ENCODE measurements around the gene SLC27A1. TPM values are rescaled to one million over a fixed set of nuclear protein-coding genes. Genes with fewer than 3 reads are reported as not detected.
A peak's percentile ranks its signal among the peaks of the same experiment; 100 is the strongest.

Gene SLC27A1
- total RNA-seq, 4 donors from 2014 or later = 30.6 to 58.2 (median 43.6) TPM

DNA sequence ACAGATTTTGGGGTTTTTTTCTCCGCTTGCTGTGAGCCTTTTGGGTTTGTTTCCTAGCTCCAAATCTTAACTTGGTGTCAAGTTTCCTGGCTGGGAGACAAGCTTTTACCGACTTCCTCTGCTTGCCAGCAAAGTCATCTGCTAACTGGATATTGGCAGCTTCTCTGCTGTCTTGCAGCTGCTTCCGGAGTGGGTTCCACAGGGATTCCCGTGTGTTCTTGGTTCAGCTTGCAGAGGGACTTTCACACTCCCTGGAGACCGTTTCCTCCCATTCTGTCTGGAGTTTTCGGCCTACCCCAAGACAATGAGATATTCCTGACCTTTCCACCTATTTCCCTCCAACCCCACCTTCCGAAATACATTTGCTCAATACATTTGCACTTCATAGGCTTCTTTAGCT is 82.9 kb downstream of the SLC27A1 start:
- H3K4me3 ChIP-seq (ENCODE audit: low read depth, poor library complexity, severe bottlenecking) = no peak overlapping the region
- intact Hi-C loops (cut with DNase I; ENCODE audit: low total_unique reads) = no loop called here
- WGBS, 2 donors = 8 to 13% methylated on average over 7 of the region's 7 CpGs
- TF ChIP-seq, protein P1, sequence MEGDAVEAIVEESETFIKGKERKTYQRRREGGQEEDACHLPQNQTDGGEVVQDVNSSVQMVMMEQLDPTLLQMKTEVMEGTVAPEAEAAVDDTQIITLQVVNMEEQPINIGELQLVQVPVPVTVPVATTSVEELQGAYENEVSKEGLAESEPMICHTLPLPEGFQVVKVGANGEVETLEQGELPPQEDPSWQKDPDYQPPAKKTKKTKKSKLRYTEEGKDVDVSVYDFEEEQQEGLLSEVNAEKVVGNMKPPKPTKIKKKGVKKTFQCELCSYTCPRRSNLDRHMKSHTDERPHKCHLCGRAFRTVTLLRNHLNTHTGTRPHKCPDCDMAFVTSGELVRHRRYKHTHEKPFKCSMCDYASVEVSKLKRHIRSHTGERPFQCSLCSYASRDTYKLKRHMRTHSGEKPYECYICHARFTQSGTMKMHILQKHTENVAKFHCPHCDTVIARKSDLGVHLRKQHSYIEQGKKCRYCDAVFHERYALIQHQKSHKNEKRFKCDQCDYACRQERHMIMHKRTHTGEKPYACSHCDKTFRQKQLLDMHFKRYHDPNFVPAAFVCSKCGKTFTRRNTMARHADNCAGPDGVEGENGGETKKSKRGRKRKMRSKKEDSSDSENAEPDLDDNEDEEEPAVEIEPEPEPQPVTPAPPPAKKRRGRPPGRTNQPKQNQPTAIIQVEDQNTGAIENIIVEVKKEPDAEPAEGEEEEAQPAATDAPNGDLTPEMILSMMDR (IDR thresholded peaks at IDR 0.05) = no peak
- TF ChIP-seq POLR2A (IDR thresholded peaks at IDR 0.05) = no peak
- DNase-seq (ENCODE audit: low spot score in 2 of 2) = peak; percentile 86 to 93

GRCh38 chr19:17554968-17555479 is 84.7 kb downstream of the SLC27A1 start:
- 8 to 14% methylated on average over 9 to 19 of the region's 19 CpGs for WGBS, 2 donors
- intact Hi-C loops (cut with DNase I; ENCODE audit: low total_unique reads) = no loop called here
- TF ChIP-seq, protein P1 (IDR thresholded peaks at IDR 0.05) = no peak
- no peak for TF ChIP-seq POLR2A (IDR thresholded peaks at IDR 0.05)
- H3K4me3 ChIP-seq (ENCODE audit: low read depth, poor library complexity, severe bottlenecking) = no peak overlapping the region
- DNase-seq (ENCODE audit: low spot score in 2 of 2) = no peak

- WGBS, 2 donors = 0% methylated on average over 18 to 43 of the region's 64 CpGs
- peak; percentile 98 to 100 for DNase-seq (ENCODE audit: low spot score in 2 of 2)
- TF ChIP-seq, protein P1 (IDR thresholded peaks at IDR 0.05) = no peak
- TF ChIP-seq POLR2A (IDR thresholded peaks at IDR 0.05) = no peak
- intact Hi-C loops (cut with DNase I; ENCODE audit: low total_unique reads) = no loop called here
- peak within 1 kb of the TSS; percentile 91 for H3K4me3 ChIP-seq (ENCODE audit: low read depth, poor library complexity, severe bottlenecking)
Observed at GRCh38 chr19:17555480-17555928, 85.2 kb downstream of the SLC27A1 start, which contains the start of gene COLGALT1. COLGALT1 (plus strand) TSS chr19:17555649; CDS start chr19:17555714, 65 bp downstream.

Other genes starting within 250 kb of the SLC27A1 start
- 1 to 10 TPM; 2.6 to 7.9 (median 4.0) TPM for gene OCEL1, start 244.3 kb upstream of the SLC27A1 start, total RNA-seq
- gene NR2F6, start 224.6 kb upstream of the SLC27A1 start, total RNA-seq = 100 to 1,000 TPM in 1 of 4 donors, 10 to 100 TPM in 3; 57.2 to 119 (median 83.6) TPM
- gene USHBP1, start 205.8 kb upstream of the SLC27A1 start, total RNA-seq = 1 to 10 TPM in 3 of 4 donors, under 1 TPM in 1; 0.80 to 3.0 (median 2.0) TPM
- 10 to 100 TPM; 48.3 to 61.2 (median 59.6) TPM for gene BABAM1, start 203.1 kb upstream of the SLC27A1 start, total RNA-seq
- 1 to 10 TPM in 1 of 4 donors, under 1 TPM in 3; 0.07 to 1.1 (median 0.36) TPM for gene ANKLE1, start 188.6 kb upstream of the SLC27A1 start, total RNA-seq
- gene ABHD8, start 167.1 kb upstream of the SLC27A1 start, total RNA-seq = 10 to 100 TPM; 20.2 to 34.9 (median 27.7) TPM
- gene MRPL34, start 164.7 kb upstream of the SLC27A1 start, total RNA-seq = 100 to 1,000 TPM in 3 of 4 donors, 10 to 100 TPM in 1; 88.4 to 228 (median 131) TPM
- gene DDA1, start 161.0 kb upstream of the SLC27A1 start, total RNA-seq = 10 to 100 TPM; 16.4 to 30.7 (median 26.3) TPM
- gene ANO8, start 135.7 kb upstream of the SLC27A1 start, total RNA-seq = 10 to 100 TPM; 31.1 to 56.8 (median 46.9) TPM
- 10 to 100 TPM; 30.6 to 36.8 (median 35.0) TPM for gene GTPBP3, start 133.0 kb upstream of the SLC27A1 start, total RNA-seq
- 10 to 100 TPM; 11.7 to 96.5 (median 50.2) TPM for gene PLVAP, start 93.2 kb upstream of the SLC27A1 start, total RNA-seq
- not detected for gene CCDC194, start 76.3 kb upstream of the SLC27A1 start, total RNA-seq
- gene BST2, start 64.9 kb upstream of the SLC27A1 start, total RNA-seq = 10 to 100 TPM in 3 of 4 donors, 1 to 10 TPM in 1; 9.4 to 15.9 (median 12.5) TPM
- 10 to 100 TPM; 66.8 to 86.4 (median 75.6) TPM for gene MVB12A, start 50.5 kb upstream of the SLC27A1 start, total RNA-seq
- gene TMEM221, start 21.9 kb upstream of the SLC27A1 start, total RNA-seq = 1 to 10 TPM in 1 of 4 donors, under 1 TPM in 2, not detected in 1; 0.42 to 1.3 (median 0.61) TPM
- gene NXNL1, start 9.6 kb upstream of the SLC27A1 start, total RNA-seq = not detected
- 100 to 1,000 TPM; 107 to 130 (median 117) TPM for gene PGLS, start 41.1 kb downstream of the SLC27A1 start, total RNA-seq
- gene COLGALT1, start 85.1 kb downstream of the SLC27A1 start, total RNA-seq = 10 to 100 TPM; 46.8 to 59.3 (median 53.3) TPM
- not detected for gene UNC13A, start 217.8 kb downstream of the SLC27A1 start, total RNA-seq
- gene MAP1S, start 249.0 kb downstream of the SLC27A1 start, total RNA-seq = 10 to 100 TPM; 10.8 to 32.7 (median 24.5) TPM

All from lower leg skin (tissue), 4 donors.